Esophagus squamous epithelium (tissue), 5 donors: ENCODE results near the gene NRXN2. TPM values are rescaled to one million over a fixed set of nuclear protein-coding genes. Genes with fewer than 3 reads are reported as not detected.

Source experiments
- DNase-seq: peaks from one replicate; lab custom pipeline; 2025; lab: John Stamatoyannopoulos, UW
- H3K27ac ChIP-seq, 4 donors: fragments of 200-600 bp; sonication (generic); one replicate each; pipeline ENCODE4 v1.5.1; 2016 to 2019; ENCODE audit warnings: mild to moderate bottlenecking in 1 of 4
- H3K27me3 ChIP-seq, 4 donors: fragments of 200-600 bp; sonication (generic); 1 replicate in 3 of 4; 2 replicates in 1 of 4; pipeline versions ENCODE4 v1.5.1 to v1.6.0; 2017 to 2021; ENCODE audit warnings: antibody characterized with exemption in 1 of 4
- H3K36me3 ChIP-seq, 3 donors: fragments of 200-600 bp; sonication (generic); one replicate each; pipeline ENCODE4 v1.5.1; 2016 to 2019
- H3K4me1 ChIP-seq, 3 donors: fragments of 200-600 bp; sonication (generic); one replicate each; pipeline ENCODE4 v1.5.1; 2017 to 2019
- H3K4me3 ChIP-seq, 4 donors: fragments of 200-600 bp; sonication (generic); 1 replicate in 3 of 4; 2 replicates in 1 of 4; pipeline ENCODE4 v1.5.1; 2016 to 2019; ENCODE audit warnings: mild to moderate bottlenecking in 2 of 4, moderate library complexity in 1 of 4
- H3K9me3 ChIP-seq, 3 donors: fragments of 200-600 bp; sonication (generic); one replicate each; pipeline ENCODE4 v1.5.1; 2016 to 2019
- CTCF ChIP-seq, 6 experiments: fragments of 450-650 bp in 4 of 6; fragments of 200-600 bp in 2 of 6; sonication (generic) in 2 of 6; IDR thresholded peaks; one replicate each; pipeline ENCODE4 v1.5.1; 2016 to 2019; ENCODE audit warnings: antibody characterized with exemption in 6 of 6, mild to moderate bottlenecking in 4 of 6, moderate library complexity in 4 of 6
- POLR2A ChIP-seq, 4 donors: fragments of 450-650 bp; IDR thresholded peaks; one replicate each; pipeline ENCODE4 v1.6.1; 2017; ENCODE audit warnings: antibody characterized with exemption in 4 of 4, mild to moderate bottlenecking in 4 of 4, moderate library complexity in 3 of 4
- WGBS, 2 donors: methylation state at CpG; one replicate each; pipeline ENCODE4 v1.1.5; 2018; 5-methylcytosine and 5-hydroxymethylcytosine counted together
- intact Hi-C: fragments of 100-400 bp; cut with DNase I; formaldehyde crosslinking; loops from one replicate; pipeline ENCODE4 v1.15.0; 2022
- total RNA-seq, 4 donors: library from RNA; depleted of rRNA; stranded (reverse); fragments of >200 nt; gene quantifications; one replicate each; pipeline ENCODE4 v1.1.0, GENCODE V29; 2016
- donor health status: DM: yes; HTN: yes; CAD: no.

The NRXN2 gene
- total RNA-seq, 4 donors from 2014 or later = 0.38 TPM; not detected in 3

- 0% methylated on average over 4 to 9 of the region's 36 CpGs for WGBS, 2 donors
- Histone ChIP-seq H3K4me3 (peak overlapping the region in 3 of 4 donors; percentile 28 to 53 (median 32)), H3K4me1 (peaks cover 0 to 23% (median 5%) of the 10 kb centered on the region in 3 donors), H3K27me3 (peaks cover 2 to 97% (median 10%) of the 10 kb centered on the region in 4 donors), H3K36me3 (no peaks in the 10 kb centered on the region), H3K9me3 (no peaks in the 10 kb centered on the region), H3K27ac (no peak overlapping the region)
- DNase-seq = no peak
- intact Hi-C loops = no loop called here
- no peak for TF ChIP-seq POLR2A (IDR thresholded peaks at IDR 0.05)
- no peak for TF ChIP-seq CTCF (IDR thresholded peaks at IDR 0.05)
These were observed 80.1 kb downstream of the NRXN2 start for GRCh38 chr11:64642871-64643255.

- no peaks in the 10 kb centered on the region for H3K9me3 ChIP-seq
- H3K4me3 ChIP-seq = peak overlapping the region in 2 of 4 donors; percentile 32 to 53
- 5% methylated on average over 6 to 18 of the region's 30 CpGs for WGBS, 2 donors
- intact Hi-C loops = no loop called here
- H3K4me1 ChIP-seq = peaks cover 0 to 27% (median 5%) of the 10 kb centered on the region in 3 donors
- TF ChIP-seq POLR2A (IDR thresholded peaks at IDR 0.05) = no peak
- no peak for TF ChIP-seq CTCF (IDR thresholded peaks at IDR 0.05)
- DNase-seq = no peak
- peaks cover 3 to 98% (median 11%) of the 10 kb centered on the region in 4 donors for H3K27me3 ChIP-seq
- no peaks in the 10 kb centered on the region for H3K36me3 ChIP-seq
- H3K27ac ChIP-seq = no peak overlapping the region
These were observed 80.6 kb downstream of the NRXN2 start for GRCh38 chr11:64642418-64642735.

- H3K27me3 ChIP-seq = peaks cover 3 to 100% (median 11%) of the 10 kb centered on the region in 4 donors
- H3K9me3 ChIP-seq = no peaks in the 10 kb centered on the region
- TF ChIP-seq CTCF (IDR thresholded peaks at IDR 0.05) (no peak), POLR2A (IDR thresholded peaks at IDR 0.05) (no peak)
- intact Hi-C loops = no loop called here
- H3K4me3 ChIP-seq = peak overlapping the region in 2 of 4 donors; percentile 32 to 53
- no peak overlapping the region for H3K27ac ChIP-seq
- DNase-seq = no peak
- peaks cover 0 to 27% (median 5%) of the 10 kb centered on the region in 3 donors for H3K4me1 ChIP-seq
- H3K36me3 ChIP-seq = no peaks in the 10 kb centered on the region
- WGBS, 2 donors = 45 to 46% methylated on average over 11 of the region's 11 CpGs
These were observed 81.2 kb downstream of the NRXN2 start for GRCh38 chr11:64641596-64642417.

- peaks cover 3 to 99% (median 11%) of the 10 kb centered on the region in 4 donors for H3K27me3 ChIP-seq
- no peaks in the 10 kb centered on the region for H3K9me3 ChIP-seq
- no peak for TF ChIP-seq CTCF (IDR thresholded peaks at IDR 0.05)
- TF ChIP-seq POLR2A (IDR thresholded peaks at IDR 0.05) = no peak
- 56 to 62% methylated on average over 4 of the region's 4 CpGs for WGBS, 2 donors
- DNase-seq = no peak
- H3K27ac ChIP-seq = no peak overlapping the region
- H3K4me1 ChIP-seq = peaks cover 0 to 27% (median 5%) of the 10 kb centered on the region in 3 donors
- H3K4me3 ChIP-seq = no peak overlapping the region
- intact Hi-C loops = no loop called here
- H3K36me3 ChIP-seq = no peaks in the 10 kb centered on the region
These were observed 83.1 kb downstream of the NRXN2 start for GRCh38 chr11:64639885-64640284.

GRCh38 chr11:64638829-64639228 is 84.2 kb downstream of the NRXN2 start:
- WGBS, 2 donors = 95 to 100% methylated on average over 1 to 2 of the region's 2 CpGs
- no peak overlapping the region for H3K4me3 ChIP-seq
- TF ChIP-seq POLR2A (IDR thresholded peaks at IDR 0.05) (no peak), CTCF (IDR thresholded peaks at IDR 0.05) (no peak)
- intact Hi-C loops = no loop called here
- DNase-seq = no peak
- no peak overlapping the region for H3K27ac ChIP-seq
- no peaks in the 10 kb centered on the region for H3K36me3 ChIP-seq
- peaks cover 0 to 24% (median 5%) of the 10 kb centered on the region in 3 donors for H3K4me1 ChIP-seq
- H3K27me3 ChIP-seq = peaks cover 3 to 94% (median 11%) of the 10 kb centered on the region in 4 donors
- H3K9me3 ChIP-seq = no peaks in the 10 kb centered on the region
